Lower leg skin (tissue), 4 donors: ENCODE measurements around the gene ESYT3. TPM values are rescaled to one million over a fixed set of nuclear protein-coding genes. Genes with fewer than 3 reads are reported as not detected.

ENCODE experiments used
- DNase-seq, 2 donors: peaks; one replicate each; pipeline ENCODE4 v3.0.0-alpha.2; 2019; ENCODE audit warnings: low spot score in 2 of 2
- H3K4me3 ChIP-seq: fragments of 200-600 bp; sonication (generic); 2 replicates; pipeline ENCODE4 v1.5.1; 2017; ENCODE audit warnings: mild to moderate bottlenecking, low read depth; ENCODE audit not compliant: poor library complexity, severe bottlenecking
- CTCF ChIP-seq, 3 donors: fragments of 450-650 bp; IDR thresholded peaks; one replicate each; pipeline ENCODE4 v1.5.1; 2016; ENCODE audit warnings: antibody characterized with exemption in 3 of 3, mild to moderate bottlenecking in 3 of 3, moderate library complexity in 2 of 3
- POLR2A ChIP-seq, 2 donors: fragments of 450-650 bp; IDR thresholded peaks; one replicate each; pipeline ENCODE4 v1.6.1; 2016 to 2017; ENCODE audit warnings: antibody characterized with exemption in 2 of 2, mild to moderate bottlenecking in 1 of 2, moderate library complexity in 1 of 2
- WGBS, 2 donors: methylation state at CpG; one replicate each; pipeline ENCODE4 v1.1.5; 2018; 5-methylcytosine and 5-hydroxymethylcytosine counted together
- intact Hi-C: fragments of 100-400 bp; cut with DNase I; formaldehyde crosslinking; loops from one replicate; pipeline ENCODE4 v1.15.0; 2023; ENCODE audit warnings: low total_unique reads
- total RNA-seq, 4 donors: library from RNA; depleted of rRNA; stranded (reverse); fragments of >200 nt; gene quantifications; one replicate each; pipeline ENCODE4 v1.1.0, GENCODE V29; 2016

ESYT3 gene
- total RNA-seq, 4 donors from 2014 or later: 44.5 to 59.5 (median 47.1) TPM

DNA sequence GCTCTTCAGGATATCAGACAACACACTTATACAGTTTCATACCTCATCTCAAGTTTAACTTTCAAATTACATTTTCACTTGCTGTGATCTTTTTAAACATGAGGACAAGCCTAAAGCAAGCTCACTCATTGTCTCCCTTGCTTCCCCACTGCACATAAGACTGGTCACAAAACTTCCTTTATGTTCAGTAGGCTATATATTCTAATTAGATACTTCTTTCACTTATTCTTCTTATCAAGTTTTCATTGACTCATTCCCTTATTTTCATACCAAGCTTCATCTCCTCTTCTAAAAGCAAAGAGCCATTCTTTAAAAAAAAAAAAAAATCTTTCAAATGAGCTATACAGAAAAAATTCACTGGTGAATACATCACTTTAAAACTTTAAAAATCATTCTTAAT, 62.6 kb downstream of the ESYT3 start:
- intact Hi-C loops: no loop called here
- no peak overlapping the region for H3K4me3 ChIP-seq
- DNase-seq: no peak
- TF ChIP-seq CTCF (IDR thresholded peaks at IDR 0.05): no peak
- TF ChIP-seq POLR2A (IDR thresholded peaks at IDR 0.05): no peak

- intact Hi-C loops: no loop called here
- WGBS, 2 donors: 98% methylated on average over 1 of the region's 1 CpG
- no peak overlapping the region for H3K4me3 ChIP-seq
- TF ChIP-seq POLR2A (IDR thresholded peaks at IDR 0.05): no peak
- DNase-seq: no peak
Measured at GRCh38 chr3:138497851-138498250, 63.4 kb downstream of the ESYT3 start.

GRCh38 chr3:138498991-138499390, 64.6 kb downstream of the ESYT3 start:
- H3K4me3 ChIP-seq: no peak overlapping the region
- no peak for DNase-seq
- intact Hi-C loops: no loop called here
- TF ChIP-seq POLR2A (IDR thresholded peaks at IDR 0.05) (no peak), CTCF (IDR thresholded peaks at IDR 0.05) (no peak)

GRCh38 chr3:138507524-138507923, 73.1 kb downstream of the ESYT3 start:
- intact Hi-C loops: no loop called here
- no peak for DNase-seq
- no peak overlapping the region for H3K4me3 ChIP-seq
- 95 to 98% methylated on average over 3 of the region's 3 CpGs for WGBS, 2 donors
- TF ChIP-seq CTCF (IDR thresholded peaks at IDR 0.05) (no peak), POLR2A (IDR thresholded peaks at IDR 0.05) (no peak)

- WGBS, 2 donors: 97 to 100% methylated on average over 2 of the region's 2 CpGs
- intact Hi-C loops: no loop called here
- TF ChIP-seq POLR2A (IDR thresholded peaks at IDR 0.05) (no peak), CTCF (IDR thresholded peaks at IDR 0.05) (no peak)
- DNase-seq: no peak
- H3K4me3 ChIP-seq: no peak overlapping the region
Measured at GRCh38 chr3:138509586-138509985, 75.2 kb downstream of the ESYT3 start.

GRCh38 chr3:138511945-138512344, 77.5 kb downstream of the ESYT3 start:
- intact Hi-C loops: no loop called here
- DNase-seq: no peak
- TF ChIP-seq POLR2A (IDR thresholded peaks at IDR 0.05) (no peak), CTCF (IDR thresholded peaks at IDR 0.05) (no peak)

More at GRCh38 chr3:138511945-138512344, 77.5 kb downstream of the ESYT3 start:
- no peak overlapping the region for H3K4me3 ChIP-seq
